G401.6 (cell line): ENCODE measurements around the gene DENND10.
A peak's percentile ranks its signal among the peaks of the same experiment; 100 is the strongest.
"Not testable (repeated sequence)": the region's sequence is repeated elsewhere in the genome, so short reads cannot be mapped to it uniquely, and the experiment has no call there.

ENCODE experiments used
- FAIRE-seq: peaks from 2 replicates; lab custom pipeline; 2012; peaks lifted over from hg19 to GRCh38; lab: Jason Lieb, UNC

DENND10 gene

DNA sequence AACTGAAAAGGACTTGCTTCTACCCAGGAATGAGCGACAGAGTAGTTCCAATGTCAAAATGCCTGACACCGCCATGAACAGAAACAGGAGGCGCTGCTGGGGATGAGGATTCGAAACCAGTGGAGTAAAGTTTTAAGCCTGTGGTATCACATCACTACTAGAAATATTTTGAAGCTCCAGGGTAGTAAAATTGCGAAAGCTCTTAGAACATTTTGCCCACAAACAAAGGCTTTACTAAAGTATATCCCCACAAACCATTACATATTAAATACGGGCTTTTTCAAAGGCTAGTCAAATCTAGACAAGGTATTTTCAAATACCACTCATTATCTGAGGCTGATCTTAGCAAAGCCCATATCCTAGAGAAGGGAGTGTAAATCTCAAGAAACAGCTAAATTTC is 72.3 kb downstream of the DENND10 start:
- no peak for FAIRE-seq

DNA sequence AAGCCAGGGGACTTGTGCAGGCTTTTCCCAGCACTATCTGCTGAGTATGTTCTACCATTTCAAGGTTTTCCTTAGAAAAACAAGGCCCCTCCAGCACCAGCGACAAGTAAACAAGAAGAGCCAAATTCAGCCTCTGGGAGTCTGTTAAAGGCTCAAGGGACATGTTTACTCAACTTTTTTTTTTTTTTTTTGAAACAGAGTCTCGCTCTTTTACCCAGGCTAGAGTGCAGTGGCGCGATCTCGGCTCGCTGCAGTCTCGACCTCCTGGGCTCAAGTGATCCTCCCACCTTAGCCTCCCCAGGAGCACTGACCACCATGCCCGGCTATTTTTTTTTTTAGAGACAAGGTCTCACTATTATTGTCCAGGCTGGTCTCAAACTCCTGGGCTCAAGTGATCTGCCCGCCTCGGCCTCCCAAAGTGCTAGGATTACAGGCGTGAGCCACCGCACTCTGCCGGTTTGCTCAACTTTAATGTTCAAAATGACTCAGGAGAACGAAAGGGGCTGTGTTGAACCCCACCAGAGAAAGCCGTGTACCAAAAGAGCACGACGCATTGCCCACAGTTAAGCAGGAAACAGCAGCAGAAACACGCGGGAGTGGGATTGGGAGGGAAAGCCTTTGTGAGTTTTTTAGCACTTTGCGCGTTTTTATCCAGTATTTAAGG is 73.9 kb downstream of the DENND10 start:
- FAIRE-seq = no peak

DNA sequence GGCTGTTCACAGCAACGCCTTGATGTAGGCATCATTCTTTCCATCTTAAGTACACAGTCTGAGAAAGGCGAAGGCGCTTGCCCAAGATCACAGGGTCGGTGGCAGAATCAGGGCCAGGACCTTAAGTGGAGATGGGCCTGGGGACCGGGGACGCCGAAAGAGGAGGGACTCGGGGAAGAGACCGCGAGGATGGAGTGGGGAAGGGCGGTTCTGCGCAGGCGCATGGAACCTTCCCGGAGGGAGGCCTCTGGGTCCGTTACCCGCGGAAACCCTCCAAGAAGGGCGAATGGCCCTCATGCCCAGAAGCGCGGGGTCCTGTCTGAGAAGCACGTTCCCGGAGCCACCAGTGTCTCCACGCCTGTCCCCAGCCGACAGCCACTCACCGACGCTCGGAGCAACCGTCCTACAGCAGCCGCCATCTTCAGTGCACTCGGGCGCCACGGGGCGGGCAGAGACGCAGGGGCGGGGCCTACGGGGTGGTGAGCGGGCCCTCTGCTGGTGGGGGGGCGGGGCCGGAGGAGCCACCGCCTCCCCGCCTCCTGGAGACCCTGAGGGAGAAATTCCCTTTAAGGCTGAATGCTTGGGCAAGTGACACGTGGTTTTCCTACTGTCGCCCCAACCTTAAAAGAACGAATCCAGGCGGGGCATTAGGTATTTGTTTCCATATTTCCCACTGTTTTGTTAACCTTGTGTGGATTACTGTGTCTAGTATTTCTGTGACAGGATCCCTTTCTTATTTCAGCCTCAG is 74.6 kb downstream of the DENND10 start, which contains the start of gene PRDX3:
Gene PRDX3 (minus strand): TSS at position 441 of the 748 bp plus-strand sequence. CDS start 22 bp downstream, at position 419.
- FAIRE-seq = peak; percentile 93

DNA sequence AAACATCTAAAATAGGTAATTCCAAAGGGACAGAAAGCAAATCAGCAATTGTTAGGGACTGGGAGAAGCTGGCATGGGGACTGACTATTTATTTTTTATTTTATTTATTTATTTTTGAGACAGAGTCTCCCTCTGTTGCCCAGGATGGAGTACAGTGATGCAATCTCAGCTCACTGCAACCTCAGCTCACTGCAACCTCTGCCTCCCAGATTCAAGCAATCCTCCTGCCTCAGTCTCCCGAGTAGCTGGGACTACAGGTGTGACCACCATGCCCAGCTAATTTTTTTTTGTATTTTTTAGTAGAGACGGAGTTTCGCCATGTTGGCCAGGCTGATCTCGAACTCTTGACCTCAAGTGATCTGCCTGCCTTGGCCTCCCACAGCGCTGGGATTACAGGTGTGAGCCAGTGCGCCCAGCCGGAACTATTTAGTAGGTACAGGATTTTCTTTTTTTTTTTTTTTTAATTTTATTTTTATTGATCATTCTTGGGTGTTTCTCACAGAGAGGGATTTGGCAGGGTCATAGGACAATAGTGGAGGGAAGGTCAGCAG is 77.0 kb downstream of the DENND10 start:
- FAIRE-seq = not testable (repeated sequence)

DNA sequence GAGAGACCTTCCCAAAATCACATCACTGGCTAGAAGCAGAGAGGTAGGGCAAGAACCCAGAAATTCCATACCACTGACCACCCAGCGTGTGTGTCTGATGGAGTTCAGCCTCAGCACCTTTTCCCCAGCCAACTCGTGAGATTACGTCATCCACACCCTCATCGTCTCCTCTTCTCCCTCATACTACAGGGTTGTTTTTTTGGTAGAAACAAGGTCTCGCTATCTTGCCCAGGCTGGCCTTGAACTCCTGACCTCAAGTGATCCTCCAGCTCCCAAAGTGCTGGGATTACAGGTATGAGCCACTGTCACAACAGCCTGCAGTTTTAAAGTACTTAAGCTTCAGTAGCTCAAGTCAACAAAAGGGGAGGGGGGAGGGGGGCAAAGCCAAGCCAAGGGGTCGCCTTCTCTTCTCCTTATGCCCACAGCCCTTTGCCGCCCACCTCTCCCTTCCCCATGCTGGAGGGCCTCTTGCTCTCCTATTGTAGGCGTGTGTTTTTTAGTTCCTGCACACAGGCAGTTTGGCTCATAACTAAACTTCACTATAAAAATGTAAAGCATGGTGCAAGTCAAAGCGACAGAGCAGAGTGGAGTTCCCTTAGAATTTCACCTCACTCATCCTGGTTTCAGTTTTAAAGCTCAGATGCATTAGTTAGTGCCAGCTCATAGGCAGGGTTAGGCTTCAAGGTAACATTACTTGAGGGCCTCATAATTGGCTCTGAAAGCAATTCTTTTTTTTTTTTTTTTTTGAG is 79.9 kb downstream of the DENND10 start:
- FAIRE-seq = no peak
